Fibroblast of pulmonary artery (primary cell): ENCODE data around the gene OMP.

Experiments used
- DNase-seq: peaks from one replicate; pipeline ENCODE4 v3.0.0-alpha.2; 2010; ENCODE audit warnings: low read depth
- H3K4me3 ChIP-seq: replicated peaks from 2 replicates; pipeline ENCODE4 v1.5.1; 2011; ENCODE audit warnings: low read depth, mild to moderate bottlenecking, control low read depth, low read length, moderate library complexity
- TF ChIP-seq, protein P1 (sequence below): IDR thresholded peaks from 2 replicates; pipeline ENCODE4 v1.5.1; 2011; ENCODE audit warnings: mild to moderate bottlenecking, control low read depth, low read length, inconsistent platforms; ENCODE audit errors: missing control alignments

OMP gene

DNA sequence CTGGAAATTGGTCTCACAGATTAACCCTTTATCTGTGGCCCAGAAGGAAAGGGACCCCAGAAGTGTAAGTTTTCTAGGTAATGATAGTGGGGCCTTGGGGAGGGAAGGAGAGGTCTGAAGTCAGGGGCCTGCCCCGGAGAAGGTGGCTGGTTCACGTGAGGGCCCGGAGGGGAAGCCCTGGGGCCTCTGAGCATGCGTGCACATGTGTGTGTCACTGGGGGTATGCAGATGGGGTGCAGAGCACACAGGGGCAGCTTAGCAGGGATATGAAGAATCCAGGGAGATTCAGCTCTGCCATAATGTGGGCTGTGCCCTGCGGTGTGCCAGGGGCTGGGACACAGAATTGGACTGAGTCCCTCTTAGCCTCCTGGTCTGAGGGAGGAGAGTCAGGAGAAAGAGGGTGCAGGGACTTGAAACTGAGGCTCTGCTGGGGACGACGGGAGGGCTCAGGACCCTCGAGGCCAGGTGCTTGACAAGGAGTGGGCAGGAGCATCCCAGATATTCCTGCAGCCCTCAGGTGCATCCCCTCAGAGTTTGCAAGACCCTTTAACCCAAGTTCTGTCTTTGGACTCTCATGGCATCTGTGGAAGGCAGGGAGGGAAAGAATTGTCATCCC is 40.9 kb downstream of the OMP start:
- no peak for DNase-seq
- TF ChIP-seq, protein P1, sequence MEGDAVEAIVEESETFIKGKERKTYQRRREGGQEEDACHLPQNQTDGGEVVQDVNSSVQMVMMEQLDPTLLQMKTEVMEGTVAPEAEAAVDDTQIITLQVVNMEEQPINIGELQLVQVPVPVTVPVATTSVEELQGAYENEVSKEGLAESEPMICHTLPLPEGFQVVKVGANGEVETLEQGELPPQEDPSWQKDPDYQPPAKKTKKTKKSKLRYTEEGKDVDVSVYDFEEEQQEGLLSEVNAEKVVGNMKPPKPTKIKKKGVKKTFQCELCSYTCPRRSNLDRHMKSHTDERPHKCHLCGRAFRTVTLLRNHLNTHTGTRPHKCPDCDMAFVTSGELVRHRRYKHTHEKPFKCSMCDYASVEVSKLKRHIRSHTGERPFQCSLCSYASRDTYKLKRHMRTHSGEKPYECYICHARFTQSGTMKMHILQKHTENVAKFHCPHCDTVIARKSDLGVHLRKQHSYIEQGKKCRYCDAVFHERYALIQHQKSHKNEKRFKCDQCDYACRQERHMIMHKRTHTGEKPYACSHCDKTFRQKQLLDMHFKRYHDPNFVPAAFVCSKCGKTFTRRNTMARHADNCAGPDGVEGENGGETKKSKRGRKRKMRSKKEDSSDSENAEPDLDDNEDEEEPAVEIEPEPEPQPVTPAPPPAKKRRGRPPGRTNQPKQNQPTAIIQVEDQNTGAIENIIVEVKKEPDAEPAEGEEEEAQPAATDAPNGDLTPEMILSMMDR: no peak
- no peak overlapping the region for H3K4me3 ChIP-seq

GRCh38 chr11:77144196-77144856 is 41.7 kb downstream of the OMP start:
- TF ChIP-seq, protein P1: no peak
- DNase-seq: no peak
- no peak overlapping the region for H3K4me3 ChIP-seq

DNA sequence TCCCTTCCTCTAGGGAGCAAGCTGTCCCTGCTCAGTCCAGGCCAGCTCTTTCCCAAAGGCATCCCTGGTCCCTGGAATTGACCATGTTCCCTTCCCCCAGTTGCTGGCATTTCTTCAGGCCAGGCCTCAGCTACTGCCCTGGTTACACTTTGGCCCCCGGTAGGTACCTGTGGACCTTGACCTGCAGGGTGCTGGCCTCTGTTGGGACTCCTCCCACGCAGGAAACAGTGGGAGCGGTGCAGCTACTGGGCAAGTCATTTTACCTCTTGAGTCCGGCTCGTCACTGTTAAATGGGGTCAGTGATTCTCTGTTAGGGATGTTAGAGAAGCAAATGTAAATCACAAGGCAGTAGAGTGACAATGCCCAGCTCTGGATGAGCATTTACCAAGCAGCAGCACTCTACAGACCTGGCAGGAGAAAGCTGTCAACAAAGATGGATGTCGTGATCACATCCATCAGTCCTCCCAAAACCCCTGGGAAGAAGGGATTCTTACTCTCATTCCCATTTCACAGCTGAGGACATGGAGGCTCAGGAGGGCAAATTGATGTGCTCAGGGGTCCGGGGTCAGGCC is 42.3 kb downstream of the OMP start:
- no peak for DNase-seq
- TF ChIP-seq, protein P1: no peak
- no peak overlapping the region for H3K4me3 ChIP-seq

DNA sequence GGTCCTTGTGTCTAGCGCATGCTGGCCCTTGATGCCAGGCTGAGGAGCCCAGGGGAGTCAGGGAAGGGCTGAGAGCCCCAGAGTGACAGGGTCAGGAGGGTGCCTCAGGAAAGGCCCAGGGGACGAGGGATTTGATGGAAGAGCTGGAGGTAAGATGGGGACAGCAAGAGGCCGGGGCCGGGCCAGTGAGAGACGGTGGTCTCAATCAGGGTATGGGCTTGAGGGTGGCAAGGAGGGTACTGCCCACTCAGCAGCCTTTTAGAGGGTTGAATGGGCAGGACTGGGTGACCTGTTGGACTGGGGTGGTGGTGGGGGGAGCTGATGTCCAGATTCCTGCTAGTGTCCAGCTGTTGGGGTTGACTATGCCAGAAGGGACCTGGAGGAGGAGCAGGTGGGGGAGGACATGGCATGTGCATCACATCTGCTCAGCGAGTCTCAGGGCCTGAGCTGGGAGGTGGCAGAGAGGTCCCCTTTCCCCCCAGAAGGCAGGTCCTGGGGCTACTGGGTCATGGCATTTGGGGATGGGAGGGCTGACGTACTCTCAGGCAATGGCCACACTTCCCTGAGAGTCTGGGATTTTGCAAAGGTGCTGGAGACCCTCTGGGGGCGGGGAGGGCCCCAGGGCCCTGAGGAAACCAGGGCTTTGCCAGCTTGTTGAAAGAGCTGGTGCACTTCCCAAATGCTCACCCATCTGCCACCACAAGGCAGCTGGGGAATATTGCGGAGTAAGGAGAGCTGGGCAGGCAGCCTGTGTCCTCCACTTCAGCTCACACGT is 43.8 kb downstream of the OMP start:
- TF ChIP-seq, protein P1: no peak
- H3K4me3 ChIP-seq: no peak overlapping the region
- DNase-seq: no peak

DNA sequence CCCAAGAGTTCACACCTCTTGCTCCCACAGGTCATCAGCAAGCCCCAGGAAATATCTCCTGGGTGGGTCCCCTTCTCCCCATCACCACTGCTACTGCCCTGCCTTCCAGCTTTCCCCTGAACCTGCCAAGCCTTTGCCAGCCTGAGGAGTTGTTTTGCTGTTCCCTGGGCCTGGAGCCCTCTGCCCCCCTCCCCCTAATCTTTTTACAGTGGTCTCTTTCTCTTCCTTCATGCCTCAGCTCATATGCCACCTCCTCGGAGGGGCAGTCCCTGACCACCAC is 44.3 kb downstream of the OMP start:
- TF ChIP-seq, protein P1: no peak
- DNase-seq: no peak
- H3K4me3 ChIP-seq: no peak overlapping the region

GRCh38 chr11:77147668-77148321 is 45.2 kb downstream of the OMP start:
- TF ChIP-seq, protein P1: no peak
- no peak for DNase-seq
- H3K4me3 ChIP-seq: no peak overlapping the region
